GM12878 (cell line): ENCODE data around the gene MMP24. TPM values are rescaled to one million over a fixed set of nuclear protein-coding genes. Genes with fewer than 3 reads are reported as not detected.

Experiments
- ATAC-seq: fragments of 200-7000 bp; cut with Tn5 transposase; 3 replicates; pipeline ENCODE4 v1.9.1; 2020; ENCODE audit warnings: mild to moderate bottlenecking, moderate library complexity
- BruUV-seq: library from RNA; stranded (reverse); fragments of 400-500 nt; replicated peaks from 2 replicates; lab custom pipeline; 2021; lab: Mats Ljungman, UMichigan
- CTCF ChIA-PET: fragments of 300-600 bp; sonication (Branson Sonifier 250); formaldehyde crosslinking; extraction: SDS; loops from one replicate; lab custom pipeline; 2021; ENCODE audit warnings: inconsistent platforms; lab: Yijun Ruan, JAX
- POLR2A ChIA-PET: fragments of 350-600 bp; formaldehyde crosslinking; extraction: SDS; loops from one replicate; lab custom pipeline; 2021; ENCODE audit warnings: inconsistent platforms; lab: Charles Lee
- RAD21 ChIA-PET: fragments of 300-600 bp; sonication (Branson Sonifier 250); formaldehyde crosslinking; loops from one replicate; lab custom pipeline; 2023; ENCODE audit warnings: antibody characterized with exemption; ENCODE audit not compliant: unreplicated experiment; lab: Charles Lee
- SMC1A ChIA-PET: fragments of 300-600 bp; sonication (Branson Sonifier 250); formaldehyde crosslinking; loops from one replicate; lab custom pipeline; 2023; ENCODE audit not compliant: unreplicated experiment, uncharacterized antibody; lab: Charles Lee
- DNase-seq: peaks from one replicate; pipeline ENCODE4 v3.0.0-alpha.2; 2011; ENCODE audit warnings: low read depth, low spot score
- FAIRE-seq: peaks from 3 replicates; lab custom pipeline; 2011; peaks lifted over from hg19 to GRCh38; lab: Jason Lieb, UNC
- H2AFZ ChIP-seq: 2 replicates; pipeline ENCODE4 v1.6.0; 2011; ENCODE audit warnings: low read depth, low read length, control low read depth; ENCODE audit not compliant: control insufficient read depth
- H3K27ac ChIP-seq: 2 replicates; pipeline ENCODE4 v1.5.1; 2011; ENCODE audit warnings: control low read depth; ENCODE audit not compliant: control insufficient read depth, insufficient read depth
- H3K27me3 ChIP-seq, 2 experiments: replicated peaks in 1 of 2; 2 replicates each; pipeline versions ENCODE4 v1.6.0 to v1.6.1; 2011; ENCODE audit warnings: low read length in 1 of 2; ENCODE audit not compliant: control insufficient read depth in 2 of 2, insufficient read depth in 2 of 2
- H3K36me3 ChIP-seq, 2 experiments: 2 replicates each; pipeline ENCODE4 v1.5.1; 2011; ENCODE audit warnings: low read length in 1 of 2; ENCODE audit not compliant: control insufficient read depth in 2 of 2, insufficient read depth in 2 of 2
- H3K4me1 ChIP-seq: 2 replicates; pipeline ENCODE4 v1.6.1; 2011; ENCODE audit warnings: mild to moderate bottlenecking, low read length, moderate library complexity, mixed read lengths; ENCODE audit not compliant: control insufficient read depth, insufficient read depth
- H3K4me2 ChIP-seq: 2 replicates; pipeline ENCODE4 v1.6.0; 2011; ENCODE audit warnings: control low read depth; ENCODE audit not compliant: control insufficient read depth, insufficient read depth
- H3K4me3 ChIP-seq: fragments of 200-600 bp; sonication (generic); 2 replicates; pipeline ENCODE4 v1.5.1; 2016
- H3K79me2 ChIP-seq: 2 replicates; pipeline ENCODE4 v1.6.0; 2011; ENCODE audit warnings: low read length; ENCODE audit not compliant: control insufficient read depth, insufficient read depth
- H3K9ac ChIP-seq: 2 replicates; pipeline ENCODE4 v1.8.0; 2011; ENCODE audit warnings: low read length, control low read depth, mixed read lengths; ENCODE audit not compliant: control insufficient read depth, insufficient read depth
- H3K9me3 ChIP-seq: replicated peaks from 3 replicates; pipeline ENCODE4 v1.5.1; 2011; ENCODE audit warnings: mild to moderate bottlenecking, low read length; ENCODE audit not compliant: control insufficient read depth, insufficient read depth
- H4K20me1 ChIP-seq: 2 replicates; pipeline ENCODE4 v1.6.0; 2011; ENCODE audit not compliant: control insufficient read depth, insufficient read depth
- ATF2 ChIP-seq: IDR thresholded peaks from 2 replicates; pipeline ENCODE4 v1.6.1; 2012; ENCODE audit warnings: low read length, inconsistent platforms
- BCL11A ChIP-seq: IDR thresholded peaks from 2 replicates; pipeline ENCODE4 v1.6.1; 2011; ENCODE audit warnings: low read depth, low read length
- BHLHE40 ChIP-seq, 2 experiments: fragments of 450-650 bp in 1 of 2; IDR thresholded peaks; 2 replicates each; pipeline ENCODE4 v1.6.1; 2011 to 2017; ENCODE audit warnings: low read depth in 2 of 2, borderline replicate concordance in 1 of 2, improper control_type of control experiment in 1 of 2, low read length in 1 of 2, mild to moderate bottlenecking in 1 of 2
- CBX3 ChIP-seq: fragments of 200-600 bp; sonication (generic); IDR thresholded peaks from 2 replicates; pipeline ENCODE4 v1.6.1; 2016; ENCODE audit warnings: low read depth, borderline replicate concordance
- DPF2 ChIP-seq: fragments of 450-650 bp; IDR thresholded peaks from 2 replicates; pipeline ENCODE4 v1.6.1; 2017; ENCODE audit warnings: mild to moderate bottlenecking
- GABPA ChIP-seq: IDR thresholded peaks from 2 replicates; pipeline ENCODE4 v1.6.1; 2014; ENCODE audit warnings: antibody characterized with exemption, low read depth, mild to moderate bottlenecking, inconsistent platforms
- HDAC2 ChIP-seq: fragments of 200-600 bp; sonication (generic); IDR thresholded peaks from 2 replicates; pipeline ENCODE4 v1.6.1; 2017
- MTA3 ChIP-seq: IDR thresholded peaks from 2 replicates; pipeline ENCODE4 v1.6.1; 2012; ENCODE audit warnings: low read length, inconsistent platforms, borderline replicate concordance
- RCOR1 ChIP-seq: conservative IDR thresholded peaks from 2 replicates; pipeline ENCODE4 v1.6.1; 2012; ENCODE audit warnings: low read depth, low read length, improper control_type of control experiment
- REST ChIP-seq: IDR thresholded peaks from 2 replicates; pipeline ENCODE4 v1.6.1; 2012; ENCODE audit warnings: mild to moderate bottlenecking, low read depth, low read length
- STAT3 ChIP-seq: IDR thresholded peaks from 2 replicates; pipeline ENCODE4 v1.6.1; 2011; ENCODE audit warnings: low read depth, low read length, improper control_type of control experiment
- TBL1XR1 ChIP-seq: IDR thresholded peaks from 2 replicates; pipeline ENCODE4 v1.6.1; 2012; ENCODE audit warnings: low read depth, low read length, improper control_type of control experiment
- YY1 ChIP-seq: IDR thresholded peaks from 2 replicates; pipeline ENCODE4 v1.6.1; 2011; ENCODE audit warnings: low read depth, mild to moderate bottlenecking, low read length
- WGBS: methylation state at CpG from one replicate; pipeline ENCODE4 v1.1.6; 2016; ENCODE audit warnings: low lambda C conversion rate; ENCODE audit not compliant: insufficient replicate concordance, insufficient coverage; ENCODE audit errors: missing lambda C conversion rate; 5-methylcytosine and 5-hydroxymethylcytosine counted together
- in situ Hi-C: fragments of 300-500 bp; cut with MboI; formaldehyde crosslinking; loops from 9 replicates; pipeline ENCODE4 v1.14.3; 2018; ENCODE audit warnings: mixed read lengths
- intact Hi-C: fragments of 100-400 bp; cut with micrococcal nuclease; formaldehyde crosslinking; loops from one replicate; pipeline ENCODE4 v1.14.2; 2022; ENCODE audit not compliant: unreplicated experiment
- polyA plus RNA-seq, 11 experiments: library from polyadenylated mRNA; depleted of rRNA in 4 of 11; unstranded in 6 of 11; stranded (reverse) in 5 of 11; fragments of >200 nt; fragmentation: Nextera tagmentation in 4 of 11; fragmentation: Illumina TruSeq in 1 of 11; extraction: Ambion mirVana in 4 of 11; extraction: Trizol in 1 of 11; gene quantifications; 1 replicate in 1 of 11; 2 replicates in 10 of 11; pipeline versions ENCODE4 v1.2.1 to v1.2.3, GENCODE V29; 2011 to 2016; ENCODE audit warnings: inconsistent platforms in 2 of 11, missing spikeins in 2 of 11, low read depth in 1 of 11
- total RNA-seq, 4 experiments: library from RNA; depleted of rRNA in 3 of 4; stranded (reverse); fragments of >200 nt in 3 of 4; fragmentation: Illumina TruSeq in 1 of 4; extraction: Trizol in 1 of 4; gene quantifications; 2 replicates each; pipeline versions ENCODE4 v1.2.1 to v1.2.3, GENCODE V29; 2013 to 2021

Gene MMP24
- total and polyA plus RNA-seq, 10 of the 15 experiments (the other 5 are each of a cell fraction or from before 2014, with no cell fraction given) = 0.01 to 0.11 (median 0.04) TPM; not detected in 5

- intact Hi-C loops (no loop called here), in situ Hi-C loops (no loop called here)
- no peak overlapping the region for H3K27ac ChIP-seq
- H2AFZ ChIP-seq = no peak overlapping the region
- TF ChIP-seq DPF2 (no peak), RCOR1 (no peak), YY1 (no peak), GABPA (no peak), CBX3 (no peak), BCL11A (no peak)
- H3K9ac ChIP-seq = no peak overlapping the region
- no peak overlapping the region for H3K4me3 ChIP-seq
- no peaks in the 10 kb centered on the region for H3K79me2 ChIP-seq
- no peaks in the 10 kb centered on the region for H4K20me1 ChIP-seq
- CTCF ChIA-PET = interaction anchor here (1.1 to 1.3 kb wide), 2 partner anchors 9 to 61 kb away, joined by 3 to 7 read pairs; no protein-coding TSS in a partner anchor
- no peaks in the 10 kb centered on the region for H3K27me3 ChIP-seq
- BruUV-seq = no TSS peak
- ATAC-seq (no peak), FAIRE-seq (no peak), DNase-seq (no peak)
- no peaks in the 10 kb centered on the region for H3K9me3 ChIP-seq
- 97% methylated on average over 3 of the region's 3 CpGs for WGBS
- POLR2A ChIA-PET = no interaction called here
- H3K4me2 ChIP-seq = no peak overlapping the region
- H3K4me1 ChIP-seq = no peaks in the 10 kb centered on the region
- peaks cover 0 to 2% of the 10 kb centered on the region in 2 experiments; a peak in 1 of 4 replicates for H3K36me3 ChIP-seq
- RAD21 ChIA-PET = interaction anchor here (0.7 kb wide), 1 partner anchor 134 kb away, joined by 3 read pairs; no protein-coding TSS in a partner anchor
- SMC1A ChIA-PET = no interaction called here
These were observed 94.1 kb downstream of the MMP24 start for GRCh38 chr20:35320396-35321126.

GRCh38 chr20:35325401-35325800, 98.9 kb downstream of the MMP24 start:
- H3K9me3 ChIP-seq = no peaks in the 10 kb centered on the region
- BruUV-seq = no TSS peak
- no peak overlapping the region for H3K27ac ChIP-seq
- H2AFZ ChIP-seq = no peak overlapping the region
- H3K36me3 ChIP-seq = peaks cover 0 to 7% of the 10 kb centered on the region in 2 experiments; a peak in 1 of 4 replicates
- no peak overlapping the region for H3K9ac ChIP-seq
- intact Hi-C loops = no loop called here
- ChIA-PET RAD21 (no interaction called here), CTCF (interaction anchor here (1.0 kb wide), 1 partner anchor 21 kb away, joined by 4 read pairs; no protein-coding TSS in a partner anchor), POLR2A (no interaction called here), SMC1A (no interaction called here)
- FAIRE-seq (no peak), DNase-seq (no peak), ATAC-seq (no peak)
- no peak overlapping the region for H3K4me3 ChIP-seq
- 95% methylated on average over 6 of the region's 6 CpGs for WGBS
- H3K4me2 ChIP-seq = no peak overlapping the region
- in situ Hi-C loops = no loop called here
- no peaks in the 10 kb centered on the region for H4K20me1 ChIP-seq
- no peaks in the 10 kb centered on the region for H3K4me1 ChIP-seq
- no peaks in the 10 kb centered on the region for H3K27me3 ChIP-seq
- H3K79me2 ChIP-seq = no peaks in the 10 kb centered on the region
- TF ChIP-seq STAT3 = no peak
- no peak for TF ChIP-seq REST
- TF ChIP-seq MTA3 = no peak
- no peak for TF ChIP-seq TBL1XR1
- TF ChIP-seq BHLHE40 (IDR thresholded peaks at IDR 0.05; ENCODE audit: borderline replicate concordance in 1 of 2, low read depth in 2 of 2, low read length in 1 of 2) = no peak
- no peak for TF ChIP-seq ATF2
- no peak for TF ChIP-seq HDAC2
